H1 (cell line): ENCODE measurements around the gene KATNAL2. TPM values are rescaled to one million over a fixed set of nuclear protein-coding genes. Genes with fewer than 3 reads are reported as not detected.

ENCODE experiments used
- EP300 ChIP-seq, 2 experiments: IDR thresholded peaks; 1 replicate in 1 of 2; 2 replicates in 1 of 2; pipeline ENCODE4 v1.6.1; 2011 to 2012; ENCODE audit warnings: low read depth in 2 of 2, low read length in 2 of 2, mild to moderate bottlenecking in 2 of 2, borderline replicate concordance in 1 of 2, inconsistent platforms in 1 of 2, moderate library complexity in 1 of 2
- SIN3A ChIP-seq, 2 experiments: IDR thresholded peaks in 1 of 2; conservative IDR thresholded peaks in 1 of 2; 2 replicates each; pipeline ENCODE4 v1.6.1; 2011 to 2012; ENCODE audit warnings: low read length in 2 of 2, improper control_type of control experiment in 1 of 2, low read depth in 1 of 2, mild to moderate bottlenecking in 1 of 2
- SIX5 ChIP-seq: IDR thresholded peaks from 2 replicates; pipeline ENCODE4 v1.6.1; 2011; ENCODE audit warnings: mild to moderate bottlenecking, low read depth, low read length
- polyA plus RNA-seq, 7 experiments: library from polyadenylated mRNA; depleted of rRNA in 3 of 7; stranded (reverse) in 5 of 7; unstranded in 2 of 7; fragments of >200 nt in 5 of 7; fragments of 200-250 nt in 2 of 7; gene quantifications; 1 replicate in 5 of 7; 2 replicates in 1 of 7; 4 replicates in 1 of 7; pipeline versions ENCODE4 v1.2.1 to v1.2.3, GENCODE V29; 2011 to 2013; ENCODE audit warnings: missing spikeins in 2 of 7, mixed read lengths in 2 of 7
- total RNA-seq: library from RNA; stranded (reverse); fragmentation: NEBNext Ultra II Directional; extraction: Animal tissue kit (Norgen Biotek cat#: 25700); gene quantifications from 2 replicates; pipeline ENCODE4 v1.2.1, GENCODE V29; 2021

KATNAL2 gene
- total and polyA plus RNA-seq, 2 of the 8 experiments (the other 6 are each of a cell fraction or from before 2014, with no cell fraction given) = 10.0 to 15.2 TPM

DNA sequence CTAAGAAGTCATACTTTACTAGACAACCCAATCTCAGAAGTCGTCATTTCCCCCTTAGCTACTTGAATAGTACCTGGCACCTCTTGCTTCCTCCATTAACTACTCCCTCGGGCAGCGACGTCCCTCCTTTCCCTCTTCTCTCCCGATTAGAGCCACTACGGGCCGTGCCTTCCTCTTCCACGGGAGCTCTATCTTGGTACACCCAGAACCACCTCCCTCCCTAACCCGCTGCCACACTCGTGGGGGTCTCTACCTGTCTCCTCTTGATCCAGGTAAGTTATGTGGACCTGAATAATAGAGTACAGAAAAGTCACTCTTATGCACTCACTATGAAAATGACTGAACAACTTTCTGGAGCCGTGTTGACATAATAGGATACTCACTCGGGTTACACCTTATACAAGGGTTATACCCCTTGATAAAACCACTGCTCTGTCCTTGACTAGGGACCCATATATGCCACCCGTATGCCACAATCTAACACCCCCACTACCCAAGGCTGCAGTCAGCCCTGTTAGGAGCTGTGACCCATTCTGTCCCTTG, 233.5 kb downstream of the KATNAL2 start (continued):
- TF ChIP-seq SIX5 (no peak), EP300 (IDR thresholded peaks at IDR 0.05; ENCODE audit: borderline replicate concordance in 1 of 2, low read depth in 2 of 2, low read length in 2 of 2) (no peak), SIN3A (conservative IDR thresholded peaks at IDR 0.05 in 1 of 2, IDR thresholded peaks at IDR 0.05 in 1 of 2; ENCODE audit: low read depth in 1 of 2, low read length in 2 of 2) (no peak)
- TF ChIP-seq, all 59 proteins: peak for 0
